Type B pancreatic cell (in vitro differentiated cells): ENCODE measurements around the gene CDK14. TPM values are rescaled to one million over a fixed set of nuclear protein-coding genes. Genes with fewer than 3 reads are reported as not detected.
"Not testable (repeated sequence)": the region's sequence is repeated elsewhere in the genome, so short reads cannot be mapped to it uniquely, and the experiment has no call there.

Source experiments
- DNase-seq: peaks from one replicate; pipeline ENCODE4 v3.0.0; 2021; ENCODE audit warnings: mixed read lengths; ENCODE audit not compliant: unreplicated experiment; ENCODE audit errors: extremely low spot score
- H3K27ac Mint-ChIP-seq: 2 replicates; pipeline ENCODE4 v1.8.0; 2021; ENCODE audit warnings: mild to moderate bottlenecking, mixed read lengths
- H3K27me3 Mint-ChIP-seq: 2 replicates; pipeline ENCODE4 v1.8.0; 2021; ENCODE audit warnings: mixed read lengths
- H3K36me3 Mint-ChIP-seq: 2 replicates; pipeline ENCODE4 v1.8.0; 2021; ENCODE audit warnings: mixed read lengths
- H3K4me1 Mint-ChIP-seq: one replicate; pipeline ENCODE4 v1.8.0; 2021; ENCODE audit warnings: mixed read lengths; ENCODE audit not compliant: unreplicated experiment
- H3K4me3 Mint-ChIP-seq: 2 replicates; pipeline ENCODE4 v1.8.0; 2021; ENCODE audit warnings: mild to moderate bottlenecking, mixed read lengths
- H3K9me3 Mint-ChIP-seq: 2 replicates; pipeline ENCODE4 v1.8.0; 2021; ENCODE audit warnings: mixed read lengths
- total RNA-seq: library from RNA; stranded (reverse); gene quantifications from 2 replicates; pipeline ENCODE4 v1.2.1, GENCODE V29; 2021; ENCODE audit warnings: low replicate concordance
- TF ChIP-seq, protein P1 (sequence below): fragments of 200-600 bp; sonication (generic); conservative IDR thresholded peaks from 2 replicates; pipeline ENCODE4 v1.5.0; 2021; ENCODE audit warnings: antibody characterized with exemption, mild to moderate bottlenecking

CDK14 gene
- total RNA-seq, 1 donor from 2014 or later: 43.5 TPM

DNA sequence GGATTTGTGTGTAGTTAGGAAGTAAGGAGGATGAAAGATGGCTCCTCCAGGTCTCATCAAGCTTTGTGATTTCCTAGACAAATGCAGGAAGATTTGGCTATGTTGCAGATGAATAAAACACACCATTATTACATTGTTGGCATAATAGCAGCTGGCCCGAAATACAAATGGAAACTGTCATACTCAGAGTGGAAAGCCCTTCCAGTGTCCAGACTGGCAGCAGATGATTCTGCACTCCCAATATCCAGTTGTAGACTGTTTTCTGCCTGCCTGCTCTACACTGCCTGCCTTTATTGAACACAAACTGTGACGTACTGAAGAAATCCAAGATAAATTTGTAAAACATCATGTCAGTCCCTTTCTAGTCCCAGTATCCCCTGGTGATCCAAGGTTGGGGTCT, 568.4 kb downstream of the CDK14 start:
- DNase-seq: no peak
- Mint-ChIP-seq H3K27ac (peak overlapping the region; percentile 24), H3K4me1 (peaks cover 14% of the 10 kb centered on the region), H3K36me3 (no peaks in the 10 kb centered on the region), H3K27me3 (no peaks in the 10 kb centered on the region), H3K4me3 (no peak overlapping the region), H3K9me3 (no peaks in the 10 kb centered on the region)
- TF ChIP-seq, protein P1, sequence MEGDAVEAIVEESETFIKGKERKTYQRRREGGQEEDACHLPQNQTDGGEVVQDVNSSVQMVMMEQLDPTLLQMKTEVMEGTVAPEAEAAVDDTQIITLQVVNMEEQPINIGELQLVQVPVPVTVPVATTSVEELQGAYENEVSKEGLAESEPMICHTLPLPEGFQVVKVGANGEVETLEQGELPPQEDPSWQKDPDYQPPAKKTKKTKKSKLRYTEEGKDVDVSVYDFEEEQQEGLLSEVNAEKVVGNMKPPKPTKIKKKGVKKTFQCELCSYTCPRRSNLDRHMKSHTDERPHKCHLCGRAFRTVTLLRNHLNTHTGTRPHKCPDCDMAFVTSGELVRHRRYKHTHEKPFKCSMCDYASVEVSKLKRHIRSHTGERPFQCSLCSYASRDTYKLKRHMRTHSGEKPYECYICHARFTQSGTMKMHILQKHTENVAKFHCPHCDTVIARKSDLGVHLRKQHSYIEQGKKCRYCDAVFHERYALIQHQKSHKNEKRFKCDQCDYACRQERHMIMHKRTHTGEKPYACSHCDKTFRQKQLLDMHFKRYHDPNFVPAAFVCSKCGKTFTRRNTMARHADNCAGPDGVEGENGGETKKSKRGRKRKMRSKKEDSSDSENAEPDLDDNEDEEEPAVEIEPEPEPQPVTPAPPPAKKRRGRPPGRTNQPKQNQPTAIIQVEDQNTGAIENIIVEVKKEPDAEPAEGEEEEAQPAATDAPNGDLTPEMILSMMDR: no peak

DNA sequence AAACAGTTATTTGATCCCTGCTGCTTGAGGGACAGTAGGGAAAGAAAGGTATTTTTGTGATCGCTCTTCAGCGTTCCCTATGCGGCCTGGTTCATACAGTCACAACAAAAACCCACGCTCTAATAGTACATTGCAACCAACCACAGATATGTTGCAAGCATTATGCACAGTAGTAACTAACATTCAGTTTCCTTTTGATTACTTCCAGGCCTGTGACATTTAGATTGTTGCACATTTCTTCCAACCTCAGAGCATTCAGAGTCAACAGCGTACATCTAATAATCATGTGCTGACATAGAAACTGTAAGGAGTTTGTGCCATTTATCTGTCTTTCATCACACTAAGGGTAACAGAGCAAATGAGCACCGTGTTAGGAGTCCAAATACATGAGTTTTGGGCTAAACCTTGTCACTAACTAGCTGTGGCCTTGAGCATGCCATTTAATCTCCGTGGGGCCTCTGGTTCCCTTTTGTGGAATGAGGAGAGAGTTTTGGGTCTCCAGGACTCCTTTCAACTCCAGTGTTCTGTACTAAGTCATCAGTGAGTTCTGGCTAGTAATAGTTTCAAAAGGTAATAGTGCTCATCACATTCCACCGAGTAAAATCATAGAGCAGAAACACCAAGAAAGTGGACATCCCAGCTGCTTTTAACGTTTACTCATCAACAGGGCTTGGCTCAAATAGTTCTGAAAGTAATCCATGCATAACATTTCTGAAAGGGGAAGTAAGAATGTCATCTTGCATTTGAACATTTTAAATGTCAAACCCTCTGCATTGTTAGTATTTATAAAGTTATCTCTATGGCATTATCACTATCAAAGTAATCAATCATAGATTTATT, 569.1 kb downstream of the CDK14 start:
- Mint-ChIP-seq H3K4me3 (no peak overlapping the region), H3K36me3 (no peaks in the 10 kb centered on the region), H3K9me3 (no peaks in the 10 kb centered on the region), H3K27ac (peak overlapping the region; percentile 13), H3K4me1 (peaks cover 20% of the 10 kb centered on the region), H3K27me3 (no peaks in the 10 kb centered on the region)
- TF ChIP-seq, protein P1: no peak
- no peak for DNase-seq

DNA sequence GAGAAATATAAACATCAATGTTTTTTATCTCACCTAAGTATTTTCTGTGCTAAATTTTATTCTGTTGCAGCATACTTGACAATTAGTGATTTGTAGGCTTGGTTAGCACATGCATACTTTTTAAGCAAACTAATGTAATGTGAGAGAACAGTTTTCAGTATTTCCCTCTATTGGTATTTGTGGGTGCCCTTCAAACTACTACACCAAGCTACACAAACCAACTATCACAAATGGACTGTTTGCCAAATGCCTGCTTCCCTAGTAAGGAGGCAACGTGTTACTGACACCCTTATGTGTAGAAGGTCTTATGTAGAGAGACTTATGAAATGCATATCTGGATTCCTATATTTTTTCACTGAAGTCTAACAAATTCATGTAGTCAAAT, 569.7 kb downstream of the CDK14 start:
- Mint-ChIP-seq H3K4me1 (peaks cover 20% of the 10 kb centered on the region), H3K27ac (no peak overlapping the region), H3K4me3 (no peak overlapping the region), H3K27me3 (no peaks in the 10 kb centered on the region), H3K9me3 (no peaks in the 10 kb centered on the region), H3K36me3 (no peaks in the 10 kb centered on the region)
- TF ChIP-seq, protein P1: no peak
- DNase-seq: no peak

DNA sequence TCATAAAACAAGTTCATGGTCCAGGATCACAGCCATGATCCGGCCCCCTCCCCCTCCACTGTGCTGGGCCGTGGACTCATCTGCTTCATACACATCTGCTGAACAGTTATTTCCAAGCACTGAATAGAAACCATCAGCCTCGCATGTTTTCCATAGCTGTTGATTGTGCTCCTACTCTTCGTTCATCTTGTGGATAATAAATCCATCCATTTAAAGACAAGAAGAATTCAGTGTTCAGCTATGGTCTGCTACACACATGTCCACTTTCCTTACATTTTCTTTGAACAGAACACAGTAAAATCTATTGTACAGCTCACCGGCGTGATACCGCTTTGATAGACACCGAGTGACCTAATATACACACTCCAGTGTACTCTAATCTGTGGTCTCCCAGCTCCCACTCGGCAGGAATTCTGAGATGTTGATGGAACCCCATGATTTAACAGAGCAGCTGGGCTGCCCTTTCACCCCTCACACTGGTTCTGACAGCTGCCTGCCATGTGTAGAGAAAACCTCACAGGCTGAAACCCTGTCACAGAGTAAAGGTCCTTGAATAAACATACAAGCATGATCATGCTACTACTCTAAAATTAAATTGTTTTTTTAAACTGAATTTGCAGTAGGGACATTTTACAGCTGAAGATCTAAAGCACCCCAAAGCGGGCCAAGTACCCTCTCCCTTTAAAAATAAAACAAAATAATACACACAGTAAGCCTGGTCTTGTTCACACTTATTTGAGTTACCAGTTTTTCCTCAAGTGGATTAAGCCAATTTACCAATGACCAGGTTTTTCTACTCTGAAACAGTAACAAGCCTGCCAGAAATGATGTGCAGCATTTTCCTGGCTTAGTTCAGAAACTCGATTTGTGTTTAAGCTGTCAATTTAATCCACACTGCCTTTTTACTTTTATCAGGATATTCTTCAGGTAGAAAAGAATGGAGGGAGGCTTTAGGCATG, 573.0 kb downstream of the CDK14 start:
- TF ChIP-seq, protein P1: no peak
- H3K27me3 Mint-ChIP-seq: no peaks in the 10 kb centered on the region
- no peak for DNase-seq
- no peaks in the 10 kb centered on the region for H3K36me3 Mint-ChIP-seq
- H3K9me3 Mint-ChIP-seq: no peaks in the 10 kb centered on the region
- H3K27ac Mint-ChIP-seq: peak overlapping the region; percentile 37
- peak overlapping the region; percentile 19 for H3K4me3 Mint-ChIP-seq
- peaks cover 20% of the 10 kb centered on the region for H3K4me1 Mint-ChIP-seq

DNA sequence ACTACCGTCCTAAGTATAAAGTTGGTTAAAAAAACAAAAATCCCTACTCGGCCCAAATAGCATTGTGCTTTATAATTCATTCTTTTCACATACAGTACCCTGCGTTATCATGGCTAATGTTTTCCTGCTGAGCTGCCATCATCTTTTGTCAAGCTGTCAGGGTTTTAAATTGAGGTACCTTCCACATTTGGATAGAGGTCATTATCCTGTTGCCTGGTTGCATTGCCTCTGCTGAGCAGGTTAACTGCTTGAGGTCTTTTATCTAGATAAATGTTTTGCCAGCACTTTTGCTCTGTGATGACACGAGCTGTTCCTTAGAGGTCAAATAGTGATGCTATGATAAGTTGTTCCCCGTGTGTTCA, 573.7 kb downstream of the CDK14 start:
- Mint-ChIP-seq H3K27ac (no peak overlapping the region), H3K27me3 (no peaks in the 10 kb centered on the region), H3K4me3 (no peak overlapping the region), H3K9me3 (no peaks in the 10 kb centered on the region), H3K4me1 (peaks cover 20% of the 10 kb centered on the region), H3K36me3 (no peaks in the 10 kb centered on the region)
- no peak for DNase-seq
- TF ChIP-seq, protein P1: no peak

DNA sequence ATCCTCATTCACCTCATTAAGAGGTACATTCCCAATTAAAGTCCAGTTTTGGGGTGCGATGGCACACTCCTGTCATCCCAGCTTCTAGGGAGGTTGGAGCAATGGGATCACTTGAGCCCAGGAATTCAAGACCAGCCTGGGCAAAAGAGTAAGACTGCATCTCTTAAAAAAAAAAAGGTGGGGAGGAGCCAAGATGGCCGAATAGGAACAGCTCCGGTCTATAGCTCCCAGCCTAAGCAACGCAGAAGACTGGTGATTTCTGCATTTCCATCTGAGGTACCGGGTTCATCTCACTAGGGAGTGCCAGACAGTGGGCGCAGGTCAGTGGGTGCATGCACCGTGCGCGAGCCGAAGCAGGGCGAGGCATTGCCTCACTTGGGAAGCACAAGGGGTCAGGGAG, 577.1 kb downstream of the CDK14 start:
- not testable (repeated sequence) for H3K9me3 Mint-ChIP-seq, H3K36me3 Mint-ChIP-seq, H3K4me3 Mint-ChIP-seq, H3K27me3 Mint-ChIP-seq, H3K27ac Mint-ChIP-seq, DNase-seq
- peaks cover 15% of the 10 kb centered on the region for H3K4me1 Mint-ChIP-seq
